Left lung (tissue), 10 donors: ENCODE data around the gene IQCF5. TPM values are rescaled to one million over a fixed set of nuclear protein-coding genes. Genes with fewer than 3 reads are reported as not detected.
"Not testable (repeated sequence)": the region's sequence is repeated elsewhere in the genome, so short reads cannot be mapped to it uniquely, and the experiment has no call there.

Source experiments
- ATAC-seq: fragments of 200-7000 bp; cut with Tn5 transposase; one replicate; pipeline ENCODE4 v1.9.1; 2020; ENCODE audit warnings: moderate library complexity
- DNase-seq, 4 donors: peaks; one replicate each; pipeline ENCODE4 v3.0.0-alpha.2; 2013 to 2020
- H3K27ac ChIP-seq, 2 donors: fragments of 200-600 bp; sonication (generic) in 1 of 2; one replicate each; pipeline versions ENCODE4 v1.5.0 to v1.8.0; 2020 to 2021
- H3K27me3 ChIP-seq, 2 donors: fragments of 200-600 bp; sonication (generic) in 1 of 2; one replicate each; pipeline versions ENCODE4 v1.5.0 to v1.8.0; 2020 to 2021
- H3K36me3 ChIP-seq, 2 donors: fragments of 200-600 bp; sonication (generic) in 1 of 2; one replicate each; pipeline versions ENCODE4 v1.5.0 to v1.8.0; 2020 to 2021
- H3K4me1 ChIP-seq, 2 donors: fragments of 200-600 bp; one replicate each; pipeline ENCODE4 v1.8.0; 2021
- H3K4me3 ChIP-seq, 2 donors: fragments of 200-600 bp; sonication (generic) in 1 of 2; one replicate each; pipeline versions ENCODE4 v1.5.0 to v1.8.0; 2020 to 2021; ENCODE audit warnings: mild to moderate bottlenecking in 1 of 2
- H3K9me3 ChIP-seq, 2 donors: fragments of 200-600 bp; sonication (generic) in 1 of 2; one replicate each; pipeline versions ENCODE4 v1.5.0 to v1.8.0; 2020 to 2021
- intact Hi-C, 2 donors: fragments of 100-400 bp; cut with DNase I; formaldehyde crosslinking; loops; one replicate each; pipeline versions ENCODE4 v1.11.2 to v1.14.2; 2022
- polyA plus RNA-seq, 6 donors: library from polyadenylated mRNA; unstranded; fragments of 120-200 nt; gene quantifications; one replicate each; pipeline ENCODE4 v1.2.1, GENCODE V29; 2013; ENCODE audit not compliant: insufficient read length in 6 of 6
- total RNA-seq, 2 donors: library from RNA; stranded (reverse); fragmentation: NEBNext Ultra II Directional; extraction: Animal tissue kit (Norgen Biotek cat#: 25700); gene quantifications; one replicate each; pipeline ENCODE4 v1.2.1, GENCODE V29; 2021
- TF ChIP-seq, protein P1 (sequence below), 2 donors: fragments of 200-600 bp; sonication (generic) in 1 of 2; IDR thresholded peaks; one replicate each; pipeline versions ENCODE4 v1.5.0 to v1.8.0; 2021; ENCODE audit warnings: antibody characterized with exemption in 2 of 2
- donor health status: DM: no; HTN: yes; CAD: no.
- donor health status: DM: no; HTN: no; CAD: no.

Gene IQCF5
- total and polyA plus RNA-seq, 8 donors = not detected

DNA sequence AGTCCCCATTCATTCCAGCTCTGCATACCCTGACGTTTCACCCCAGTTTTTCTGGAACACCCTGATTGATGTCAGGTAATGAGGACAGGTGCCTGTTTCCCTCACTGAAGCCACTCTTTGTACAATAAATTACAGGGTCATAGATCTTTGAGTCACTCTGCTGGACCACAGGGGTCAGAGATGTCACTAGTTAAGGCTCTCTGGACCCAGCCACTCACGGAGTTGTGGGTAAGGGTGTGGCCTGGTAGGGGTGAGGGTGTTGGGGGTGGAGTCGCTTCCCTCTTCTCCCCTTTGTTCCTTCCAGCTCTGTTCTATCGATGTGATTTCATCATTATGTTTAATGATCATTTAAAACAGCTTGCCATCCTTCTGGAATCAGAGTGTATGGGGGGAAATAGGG lies 512 bp downstream of the IQCF5 start:
- intact Hi-C loops = no loop called here
- no peak for ATAC-seq

DNA sequence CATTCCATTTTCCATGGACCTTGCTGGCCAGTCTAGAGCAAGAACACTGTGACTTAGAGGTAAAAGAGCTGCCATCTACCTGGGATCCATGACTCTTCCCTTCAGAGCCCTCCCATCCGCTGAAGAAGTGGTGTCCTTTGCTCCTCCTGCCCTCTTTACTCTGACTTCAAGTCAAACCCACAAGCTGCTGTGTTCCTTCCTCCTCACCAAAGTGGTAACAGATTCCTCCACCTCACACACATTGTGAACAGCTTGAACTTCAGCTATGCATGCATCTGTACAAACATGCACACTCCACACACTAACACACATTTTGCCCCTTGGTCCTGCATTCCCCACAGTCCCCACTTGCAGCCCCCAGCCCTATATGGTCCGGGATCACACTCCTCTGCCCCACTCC lies 990 bp downstream of the IQCF5 start:
- no peak for DNase-seq
- Histone ChIP-seq H3K36me3 (no peaks in the 10 kb centered on the region), H3K27me3 (peaks cover 0 to 6% of the 10 kb centered on the region in 2 donors), H3K27ac (no peak overlapping the region), H3K9me3 (no peaks in the 10 kb centered on the region), H3K4me1 (no peaks in the 10 kb centered on the region), H3K4me3 (no peak overlapping the region)
- TF ChIP-seq, protein P1, sequence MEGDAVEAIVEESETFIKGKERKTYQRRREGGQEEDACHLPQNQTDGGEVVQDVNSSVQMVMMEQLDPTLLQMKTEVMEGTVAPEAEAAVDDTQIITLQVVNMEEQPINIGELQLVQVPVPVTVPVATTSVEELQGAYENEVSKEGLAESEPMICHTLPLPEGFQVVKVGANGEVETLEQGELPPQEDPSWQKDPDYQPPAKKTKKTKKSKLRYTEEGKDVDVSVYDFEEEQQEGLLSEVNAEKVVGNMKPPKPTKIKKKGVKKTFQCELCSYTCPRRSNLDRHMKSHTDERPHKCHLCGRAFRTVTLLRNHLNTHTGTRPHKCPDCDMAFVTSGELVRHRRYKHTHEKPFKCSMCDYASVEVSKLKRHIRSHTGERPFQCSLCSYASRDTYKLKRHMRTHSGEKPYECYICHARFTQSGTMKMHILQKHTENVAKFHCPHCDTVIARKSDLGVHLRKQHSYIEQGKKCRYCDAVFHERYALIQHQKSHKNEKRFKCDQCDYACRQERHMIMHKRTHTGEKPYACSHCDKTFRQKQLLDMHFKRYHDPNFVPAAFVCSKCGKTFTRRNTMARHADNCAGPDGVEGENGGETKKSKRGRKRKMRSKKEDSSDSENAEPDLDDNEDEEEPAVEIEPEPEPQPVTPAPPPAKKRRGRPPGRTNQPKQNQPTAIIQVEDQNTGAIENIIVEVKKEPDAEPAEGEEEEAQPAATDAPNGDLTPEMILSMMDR (IDR thresholded peaks at IDR 0.05) = no peak
- intact Hi-C loops = no loop called here
- ATAC-seq = no peak

More for the DNA sequence above, 512 bp downstream of the IQCF5 start:
- TF ChIP-seq, protein P1 (IDR thresholded peaks at IDR 0.05) = no peak
- Histone ChIP-seq H3K27me3 (peaks cover 0 to 6% of the 10 kb centered on the region in 2 donors), H3K9me3 (no peaks in the 10 kb centered on the region), H3K27ac (no peak overlapping the region), H3K4me1 (no peaks in the 10 kb centered on the region), H3K4me3 (no peak overlapping the region), H3K36me3 (no peaks in the 10 kb centered on the region)
- DNase-seq = no peak

DNA sequence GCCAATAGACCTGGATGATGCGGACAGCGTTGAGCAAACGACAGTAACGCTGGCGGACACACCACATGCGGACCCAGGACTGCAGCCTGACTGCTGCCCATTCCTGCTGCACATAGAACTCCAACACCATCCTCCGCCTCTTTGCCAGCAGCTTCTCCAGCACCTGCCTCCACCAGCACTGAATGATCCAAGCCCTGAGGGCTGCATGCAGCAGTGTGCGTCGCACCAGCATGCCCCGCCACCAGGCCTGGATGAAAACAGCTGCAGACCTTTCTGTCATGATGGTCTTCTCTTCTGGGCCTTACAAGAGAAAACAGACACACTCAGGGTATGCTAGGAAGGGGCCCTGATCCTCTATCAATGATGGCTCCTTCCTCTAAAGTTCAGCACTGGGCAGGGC lies 1.5 kb downstream of the IQCF5 start:
- TF ChIP-seq, protein P1 (IDR thresholded peaks at IDR 0.05) = no peak
- Histone ChIP-seq H3K4me3 (no peak overlapping the region), H3K4me1 (no peaks in the 10 kb centered on the region), H3K36me3 (no peaks in the 10 kb centered on the region), H3K27ac (no peak overlapping the region), H3K9me3 (no peaks in the 10 kb centered on the region), H3K27me3 (peaks cover 0 to 6% of the 10 kb centered on the region in 2 donors)
- intact Hi-C loops = no loop called here
- ATAC-seq (no peak), DNase-seq (no peak)

DNA sequence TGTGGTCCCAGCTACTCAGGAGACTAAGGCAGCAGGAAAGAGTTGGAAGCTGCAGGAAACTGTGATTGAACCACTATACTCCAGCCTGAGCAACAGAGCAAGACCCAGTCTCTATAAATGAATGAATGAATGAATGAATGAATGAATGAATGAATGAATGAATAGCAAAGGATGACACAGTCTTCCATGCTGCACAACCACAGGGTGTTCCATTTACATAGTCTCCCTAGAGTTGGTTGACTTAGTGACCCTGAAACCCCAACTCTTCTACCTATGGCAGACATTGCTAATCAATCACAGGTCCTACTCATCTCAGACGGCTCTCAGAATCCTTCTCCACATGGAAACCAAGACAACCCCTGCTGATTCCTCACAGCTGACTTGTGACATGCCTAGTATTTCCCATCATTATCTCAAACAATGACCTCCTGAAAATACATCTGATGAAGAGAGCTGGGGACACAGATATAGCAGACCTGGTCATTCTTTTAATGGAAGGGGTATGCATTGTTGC lies 2.1 kb downstream of the IQCF5 start:
- Histone ChIP-seq H3K27me3 (peaks cover 0 to 6% of the 10 kb centered on the region in 2 donors), H3K9me3 (no peaks in the 10 kb centered on the region), H3K4me3 (no peak overlapping the region), H3K27ac (no peak overlapping the region), H3K36me3 (no peaks in the 10 kb centered on the region), H3K4me1 (no peaks in the 10 kb centered on the region)
- no peak for DNase-seq
- intact Hi-C loops = no loop called here
- no peak for ATAC-seq
- TF ChIP-seq, protein P1 (IDR thresholded peaks at IDR 0.05) = no peak

- Histone ChIP-seq H3K36me3 (no peaks in the 10 kb centered on the region), H3K27me3 (peaks cover 0 to 29% of the 10 kb centered on the region in 2 donors), H3K4me1 (no peaks in the 10 kb centered on the region), H3K4me3 (no peak overlapping the region), H3K9me3 (no peaks in the 10 kb centered on the region), H3K27ac (no peak overlapping the region)
- TF ChIP-seq, protein P1 (IDR thresholded peaks at IDR 0.05) = no peak
- intact Hi-C loops = no loop called here
- no peak for ATAC-seq
- DNase-seq = no peak
Measured at GRCh38 chr3:51869304-51869703, 6.1 kb downstream of the IQCF5 start.

DNA sequence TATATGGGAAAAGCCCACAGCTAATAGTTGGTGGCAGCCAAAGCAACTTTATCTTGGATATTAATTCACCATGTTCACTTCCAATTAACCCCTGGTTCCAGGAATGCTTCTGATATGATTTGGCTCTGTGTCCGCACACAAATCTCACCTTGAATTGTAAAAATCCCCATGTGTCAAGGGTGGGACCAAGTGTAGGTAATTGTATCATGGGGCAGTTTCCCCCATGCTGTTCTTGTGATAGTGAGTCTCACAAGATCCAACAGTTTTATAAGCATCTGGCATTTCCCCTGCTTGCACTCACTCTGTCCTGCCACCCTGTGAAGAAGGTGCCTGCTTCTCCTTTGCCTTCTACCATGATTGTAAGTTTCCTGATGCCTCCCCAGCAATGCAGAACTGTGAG lies 6.5 kb downstream of the IQCF5 start:
- H3K27ac ChIP-seq, H3K36me3 ChIP-seq, intact Hi-C loops, DNase-seq, H3K9me3 ChIP-seq, H3K4me3 ChIP-seq, ATAC-seq, H3K4me1 ChIP-seq: not testable (repeated sequence)
- H3K27me3 ChIP-seq = peaks cover 0 to 29% of the 10 kb centered on the region in 2 donors
